ENCODE measurements around the gene TRIM33.
A peak's percentile ranks its signal among the peaks of the same experiment; 100 is the strongest.

Gene TRIM33

DNA sequence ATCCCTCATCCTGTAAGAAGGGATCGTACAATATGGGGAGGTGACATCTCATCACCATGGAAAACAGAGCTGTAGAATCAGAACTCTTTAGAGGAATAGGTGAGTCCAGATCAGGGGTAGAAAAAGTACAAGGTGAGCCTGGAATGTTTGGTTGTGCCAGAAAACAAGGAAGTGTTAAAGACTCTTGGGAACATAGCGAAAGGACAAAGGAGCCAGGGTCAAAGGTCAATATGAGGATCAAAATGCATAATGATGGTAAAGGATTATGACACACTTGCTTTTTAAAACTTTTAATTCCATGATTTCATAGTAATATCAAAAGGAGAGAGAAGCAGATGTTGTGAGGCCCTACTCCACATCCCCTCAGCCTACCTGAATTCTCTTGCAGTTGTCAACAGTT is 19.2 kb upstream of the TRIM33 start:
- H2BK120ac ChIP-seq (ENCODE audit: low read depth, low read length): no peak overlapping the region
- peaks cover 0 to 7% (median 0%) of the 10 kb centered on the region in 3 experiments for H3K27me3 ChIP-seq (ENCODE audit: control insufficient read depth in 3 of 3, insufficient read depth in 3 of 3, low read depth in 1 of 3, low read length in 3 of 3)
- H3K14ac ChIP-seq (ENCODE audit: low read length): no peak overlapping the region
- no peak overlapping the region for H3K27ac ChIP-seq (replicated peaks; ENCODE audit: low read length)
- H4K91ac ChIP-seq (ENCODE audit: low read depth, low read length, poor library complexity): no peak overlapping the region
- H3K9ac ChIP-seq (ENCODE audit: low read depth, low read length, poor library complexity): no peak overlapping the region
- H3K4me1 ChIP-seq (ENCODE audit: control insufficient read depth in 2 of 2, insufficient read depth in 1 of 2, low read depth in 1 of 2, low read length in 2 of 2): no peaks in the 10 kb centered on the region
- no peak overlapping the region for H3K4me3 ChIP-seq (ENCODE audit: low read length in 2 of 2)
- H3K4me2 ChIP-seq (ENCODE audit: insufficient read depth, low read length, poor library complexity, severe bottlenecking): no peak overlapping the region
- no peak overlapping the region for H2BK5ac ChIP-seq (ENCODE audit: low read length)
- no CpG with 5 or more reads among the region's 2 CpGs for WGBS, 2 donors (ENCODE audit: extremely low coverage in 2 of 2, insufficient read length in 2 of 2, insufficient replicate concordance in 1 of 2)
- H2BK12ac ChIP-seq (ENCODE audit: low read length): no peak overlapping the region
- H3K18ac ChIP-seq (ENCODE audit: low read length): no peak overlapping the region
- H4K8ac ChIP-seq (ENCODE audit: low read depth, low read length): no peak overlapping the region
- no peak overlapping the region for H2BK15ac ChIP-seq (ENCODE audit: low read length)
- H2AK5ac ChIP-seq (ENCODE audit: low read depth, low read length): no peak overlapping the region
- H3K79me1 ChIP-seq (ENCODE audit: low read depth, low read length): no peaks in the 10 kb centered on the region
- H3K9me3 ChIP-seq (replicated peaks in 1 of 2; ENCODE audit: control insufficient read depth in 2 of 2, insufficient read depth in 1 of 2, low read depth in 1 of 2, low read length in 2 of 2): no peaks in the 10 kb centered on the region
- no peak overlapping the region for H3K4ac ChIP-seq (ENCODE audit: low read length)
- no peak overlapping the region for H3K23ac ChIP-seq (ENCODE audit: low read depth, low read length, poor library complexity)
- no peak for DNase-seq (ENCODE audit: low spot score)
- H3K36me3 ChIP-seq (replicated peaks in 1 of 2; ENCODE audit: control insufficient read depth in 2 of 2, insufficient read depth in 2 of 2, low read length in 2 of 2): no peaks in the 10 kb centered on the region
- no peak overlapping the region for H2AFZ ChIP-seq (ENCODE audit: low read length)

- Histone ChIP-seq H2BK5ac (ENCODE audit: low read length) (no peak overlapping the region), H3K9me3 (replicated peaks in 1 of 2; ENCODE audit: control insufficient read depth in 2 of 2, insufficient read depth in 1 of 2, low read depth in 1 of 2, low read length in 2 of 2) (no peaks in the 10 kb centered on the region), H2AK5ac (ENCODE audit: low read depth, low read length) (no peak overlapping the region), H3K18ac (ENCODE audit: low read length) (no peak overlapping the region), H3K4me2 (ENCODE audit: insufficient read depth, low read length, poor library complexity, severe bottlenecking) (no peak overlapping the region), H3K79me1 (ENCODE audit: low read depth, low read length) (no peaks in the 10 kb centered on the region), H3K4me1 (ENCODE audit: control insufficient read depth in 2 of 2, insufficient read depth in 1 of 2, low read depth in 1 of 2, low read length in 2 of 2) (no peaks in the 10 kb centered on the region), H3K36me3 (replicated peaks in 1 of 2; ENCODE audit: control insufficient read depth in 2 of 2, insufficient read depth in 2 of 2, low read length in 2 of 2) (no peaks in the 10 kb centered on the region), H4K91ac (ENCODE audit: low read depth, low read length, poor library complexity) (no peak overlapping the region), H2BK120ac (ENCODE audit: low read depth, low read length) (no peak overlapping the region), H3K4me3 (ENCODE audit: low read length in 2 of 2) (no peak overlapping the region), H3K27me3 (ENCODE audit: control insufficient read depth in 3 of 3, insufficient read depth in 3 of 3, low read depth in 1 of 3, low read length in 3 of 3) (no peaks in the 10 kb centered on the region), H2BK12ac (ENCODE audit: low read length) (no peak overlapping the region), H4K8ac (ENCODE audit: low read depth, low read length) (no peak overlapping the region), H2BK15ac (ENCODE audit: low read length) (no peak overlapping the region), H3K27ac (replicated peaks; ENCODE audit: low read length) (no peak overlapping the region), H2AFZ (ENCODE audit: low read length) (peak overlapping the region; percentile 69), H3K4ac (ENCODE audit: low read length) (no peak overlapping the region), H3K23ac (ENCODE audit: low read depth, low read length, poor library complexity) (no peak overlapping the region), H3K14ac (ENCODE audit: low read length) (no peak overlapping the region), H3K9ac (ENCODE audit: low read depth, low read length, poor library complexity) (no peak overlapping the region)
- DNase-seq (ENCODE audit: low spot score): no peak
Measured at GRCh38 chr1:114524944-114525343, 13.9 kb upstream of the TRIM33 start.

DNA sequence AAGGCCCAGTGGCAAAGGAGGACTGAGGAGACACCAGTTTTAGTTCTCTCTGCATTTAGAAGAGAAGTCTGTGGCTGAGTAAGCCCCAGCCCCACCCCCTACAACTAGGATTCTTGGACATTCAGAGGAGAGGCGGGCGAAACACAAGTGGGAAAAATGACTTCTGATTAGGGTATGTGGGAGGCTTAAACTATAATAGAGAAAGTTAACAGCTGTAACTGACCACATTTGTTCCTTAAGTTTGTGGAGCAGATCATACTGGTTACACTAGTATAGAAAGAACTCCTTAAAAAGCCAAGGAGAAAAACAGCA is 11.2 kb upstream of the TRIM33 start:
- no CpG with 5 or more reads among the region's 2 CpGs for WGBS, 2 donors (ENCODE audit: extremely low coverage in 2 of 2, insufficient read length in 2 of 2, insufficient replicate concordance in 1 of 2)
- no peak overlapping the region for H3K18ac ChIP-seq (ENCODE audit: low read length)
- no peaks in the 10 kb centered on the region for H3K4me1 ChIP-seq (ENCODE audit: control insufficient read depth in 2 of 2, insufficient read depth in 1 of 2, low read depth in 1 of 2, low read length in 2 of 2)
- H3K27me3 ChIP-seq (ENCODE audit: control insufficient read depth in 3 of 3, insufficient read depth in 3 of 3, low read depth in 1 of 3, low read length in 3 of 3): no peaks in the 10 kb centered on the region
- H3K14ac ChIP-seq (ENCODE audit: low read length): no peak overlapping the region
- no peaks in the 10 kb centered on the region for H3K9me3 ChIP-seq (replicated peaks in 1 of 2; ENCODE audit: control insufficient read depth in 2 of 2, insufficient read depth in 1 of 2, low read depth in 1 of 2, low read length in 2 of 2)
- DNase-seq (ENCODE audit: low spot score): no peak
- H3K4ac ChIP-seq (ENCODE audit: low read length): no peak overlapping the region
- H2BK12ac ChIP-seq (ENCODE audit: low read length): no peak overlapping the region
- no peak overlapping the region for H3K4me2 ChIP-seq (ENCODE audit: insufficient read depth, low read length, poor library complexity, severe bottlenecking)
- H2BK5ac ChIP-seq (ENCODE audit: low read length): no peak overlapping the region
- no peak overlapping the region for H2BK120ac ChIP-seq (ENCODE audit: low read depth, low read length)
- no peaks in the 10 kb centered on the region for H3K79me1 ChIP-seq (ENCODE audit: low read depth, low read length)
- H3K9ac ChIP-seq (ENCODE audit: low read depth, low read length, poor library complexity): no peak overlapping the region
- no peak overlapping the region for H4K91ac ChIP-seq (ENCODE audit: low read depth, low read length, poor library complexity)
- no peak overlapping the region for H3K23ac ChIP-seq (ENCODE audit: low read depth, low read length, poor library complexity)
- no peak overlapping the region for H4K8ac ChIP-seq (ENCODE audit: low read depth, low read length)
- H3K4me3 ChIP-seq (ENCODE audit: low read length in 2 of 2): no peak overlapping the region
- no peak overlapping the region for H2AFZ ChIP-seq (ENCODE audit: low read length)
- H3K27ac ChIP-seq (replicated peaks; ENCODE audit: low read length): no peak overlapping the region
- no peak overlapping the region for H2BK15ac ChIP-seq (ENCODE audit: low read length)
- H2AK5ac ChIP-seq (ENCODE audit: low read depth, low read length): no peak overlapping the region
- H3K36me3 ChIP-seq (replicated peaks in 1 of 2; ENCODE audit: control insufficient read depth in 2 of 2, insufficient read depth in 2 of 2, low read length in 2 of 2): no peaks in the 10 kb centered on the region

DNA sequence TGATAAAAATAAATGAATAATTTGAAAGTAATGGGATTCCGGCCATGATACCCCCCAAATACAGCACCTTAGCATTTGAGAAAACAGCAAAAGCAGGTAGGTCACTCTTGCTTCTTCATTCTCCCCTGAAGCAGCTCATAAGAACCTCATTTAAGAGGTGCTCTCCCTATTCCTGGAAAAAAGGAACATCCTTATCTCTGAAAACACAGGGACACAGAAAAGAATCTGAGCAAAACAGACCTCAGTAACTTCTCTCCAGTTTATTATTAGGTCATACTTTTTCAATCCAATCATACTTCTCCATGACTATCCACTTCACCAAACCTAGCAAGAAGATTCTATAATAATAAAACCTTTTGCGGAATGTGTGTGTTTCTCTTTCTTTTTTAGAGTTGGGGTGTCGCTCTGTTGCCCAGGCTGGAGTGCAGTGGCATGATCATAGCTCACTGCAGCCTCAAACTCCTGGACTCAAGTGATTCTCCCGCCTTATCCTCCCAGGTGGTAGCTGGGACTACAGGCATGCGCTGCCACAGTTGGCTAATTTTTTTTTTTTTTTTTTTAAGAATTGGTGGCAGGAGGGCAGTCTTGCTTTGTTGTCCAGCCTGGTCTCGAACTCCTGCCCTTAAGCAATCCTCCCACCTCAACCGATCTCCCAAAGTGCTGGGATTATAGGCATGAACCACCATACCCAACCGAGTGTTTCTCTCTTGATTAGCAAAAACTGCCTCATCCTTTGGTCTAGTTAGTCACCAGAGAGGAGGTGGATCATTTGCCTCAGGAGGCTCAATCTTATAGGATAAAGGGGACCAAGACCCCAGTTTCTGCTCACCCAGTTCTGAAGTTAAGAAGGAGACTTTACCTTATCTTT is 10.6 kb upstream of the TRIM33 start:
- no peaks in the 10 kb centered on the region for H3K4me1 ChIP-seq (ENCODE audit: control insufficient read depth in 2 of 2, insufficient read depth in 1 of 2, low read depth in 1 of 2, low read length in 2 of 2)
- no peak overlapping the region for H3K4me2 ChIP-seq (ENCODE audit: insufficient read depth, low read length, poor library complexity, severe bottlenecking)
- no CpG with 5 or more reads among the region's 8 CpGs for WGBS, 2 donors (ENCODE audit: extremely low coverage in 2 of 2, insufficient read length in 2 of 2, insufficient replicate concordance in 1 of 2)
- H2AK5ac ChIP-seq (ENCODE audit: low read depth, low read length): no peak overlapping the region
- no peak overlapping the region for H4K91ac ChIP-seq (ENCODE audit: low read depth, low read length, poor library complexity)
- H3K27me3 ChIP-seq (ENCODE audit: control insufficient read depth in 3 of 3, insufficient read depth in 3 of 3, low read depth in 1 of 3, low read length in 3 of 3): no peaks in the 10 kb centered on the region
- H3K9me3 ChIP-seq (replicated peaks in 1 of 2; ENCODE audit: control insufficient read depth in 2 of 2, insufficient read depth in 1 of 2, low read depth in 1 of 2, low read length in 2 of 2): no peaks in the 10 kb centered on the region
- no peak overlapping the region for H3K4me3 ChIP-seq (ENCODE audit: low read length in 2 of 2)
- H2BK120ac ChIP-seq (ENCODE audit: low read depth, low read length): no peak overlapping the region
- H2BK5ac ChIP-seq (ENCODE audit: low read length): no peak overlapping the region
- H3K79me1 ChIP-seq (ENCODE audit: low read depth, low read length): no peaks in the 10 kb centered on the region
- no peak overlapping the region for H3K4ac ChIP-seq (ENCODE audit: low read length)
- H3K36me3 ChIP-seq (replicated peaks in 1 of 2; ENCODE audit: control insufficient read depth in 2 of 2, insufficient read depth in 2 of 2, low read length in 2 of 2): no peaks in the 10 kb centered on the region
- no peak for DNase-seq (ENCODE audit: low spot score)
- no peak overlapping the region for H3K14ac ChIP-seq (ENCODE audit: low read length)
- no peak overlapping the region for H4K8ac ChIP-seq (ENCODE audit: low read depth, low read length)
- H3K27ac ChIP-seq (replicated peaks; ENCODE audit: low read length): no peak overlapping the region
- H3K9ac ChIP-seq (ENCODE audit: low read depth, low read length, poor library complexity): no peak overlapping the region
- no peak overlapping the region for H2BK15ac ChIP-seq (ENCODE audit: low read length)
- H3K18ac ChIP-seq (ENCODE audit: low read length): no peak overlapping the region
- H3K23ac ChIP-seq (ENCODE audit: low read depth, low read length, poor library complexity): no peak overlapping the region
- no peak overlapping the region for H2BK12ac ChIP-seq (ENCODE audit: low read length)
- no peak overlapping the region for H2AFZ ChIP-seq (ENCODE audit: low read length)

All from neuronal stem cell (in vitro differentiated cells).